ENCODE data around the gene RPUSD3. TPM values are rescaled to one million over a fixed set of nuclear protein-coding genes. Genes with fewer than 3 reads are reported as not detected.

RPUSD3 gene
- total and polyA plus RNA-seq, 9 of the 15 experiments (the other 6 are each of a cell fraction or from before 2014, with no cell fraction given), result 13.8 to 99.0 (median 59.3) TPM

DNA sequence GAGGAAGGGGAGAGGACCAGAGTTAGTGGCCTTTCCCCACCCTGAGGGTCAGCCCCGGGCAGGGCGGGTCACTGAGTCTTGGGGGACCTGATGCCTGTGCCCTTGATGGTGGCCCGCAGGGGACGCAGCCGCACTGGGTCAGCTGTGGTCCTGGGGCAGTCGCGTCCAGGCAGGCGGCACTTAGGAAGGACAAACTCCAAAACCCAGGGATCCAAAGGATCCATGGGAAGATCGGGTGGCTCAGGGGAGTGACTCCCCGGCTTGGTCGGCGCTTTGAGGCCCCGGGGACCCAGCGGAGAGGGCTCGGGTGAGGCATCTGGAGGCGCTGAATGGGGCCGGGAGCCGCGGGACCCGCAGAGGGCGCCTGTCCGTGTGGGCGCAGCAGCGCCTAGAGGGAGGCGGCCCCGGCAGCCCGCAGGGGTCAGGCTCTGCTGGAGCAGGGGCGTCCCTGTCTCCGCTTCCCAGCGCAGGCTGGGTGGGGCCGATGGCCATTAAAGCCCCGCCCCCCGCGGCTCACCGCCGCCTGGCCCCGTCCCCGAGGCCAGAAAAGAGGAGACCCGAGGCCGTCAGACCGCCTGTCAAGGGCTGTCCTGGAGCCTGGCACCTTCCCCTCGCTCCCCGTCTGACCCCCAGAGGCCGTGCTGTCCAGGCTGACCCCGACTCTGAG is 18.7 kb upstream of the RPUSD3 start (continued):
- TF ChIP-seq RCOR1 (IDR thresholded peaks at IDR 0.05; ENCODE audit: borderline replicate concordance in 1 of 2, low read depth in 2 of 2, low read length in 2 of 2) (peak in 1 of 2 experiments; percentile 78; a peak in 1 of 4 replicates), SRSF3 (IDR thresholded peaks at IDR 0.05; ENCODE audit: insufficient read depth, low read length) (no peak), FOXK2 (conservative IDR thresholded peaks at IDR 0.05 in 1 of 2, IDR thresholded peaks at IDR 0.05 in 1 of 2; ENCODE audit: low read depth in 2 of 2) (no peak; a peak in 1 of 4 replicates), FOXK1 (CRISPR knock-in tag; IDR thresholded peaks at IDR 0.05; ENCODE audit: borderline replicate concordance) (no peak), ZNF589 (CRISPR knock-in tag; IDR thresholded peaks at IDR 0.05; ENCODE audit: low read depth) (no peak), JUND (IDR thresholded peaks at IDR 0.05; ENCODE audit: borderline replicate concordance, low read depth, low read length) (peak; percentile 68), JUND (tag; IDR thresholded peaks at IDR 0.05; ENCODE audit: borderline replicate concordance, low read depth, low read length) (no peak; the same call in 2 of the 3 replicates), CHD2 (IDR thresholded peaks at IDR 0.05; ENCODE audit: low read depth, low read length) (no peak), ZNF639 (CRISPR knock-in tag; conservative IDR thresholded peaks at IDR 0.05 in 1 of 2, IDR thresholded peaks at IDR 0.05 in 1 of 2) (peak in 1 of 2 experiments; percentile 17; a peak in 1 of 4 replicates), MITF (IDR thresholded peaks at IDR 0.05) (no peak), SRSF1 (IDR thresholded peaks at IDR 0.05; ENCODE audit: low read depth, low read length) (no peak)
- TF ChIP-seq, protein P1, sequence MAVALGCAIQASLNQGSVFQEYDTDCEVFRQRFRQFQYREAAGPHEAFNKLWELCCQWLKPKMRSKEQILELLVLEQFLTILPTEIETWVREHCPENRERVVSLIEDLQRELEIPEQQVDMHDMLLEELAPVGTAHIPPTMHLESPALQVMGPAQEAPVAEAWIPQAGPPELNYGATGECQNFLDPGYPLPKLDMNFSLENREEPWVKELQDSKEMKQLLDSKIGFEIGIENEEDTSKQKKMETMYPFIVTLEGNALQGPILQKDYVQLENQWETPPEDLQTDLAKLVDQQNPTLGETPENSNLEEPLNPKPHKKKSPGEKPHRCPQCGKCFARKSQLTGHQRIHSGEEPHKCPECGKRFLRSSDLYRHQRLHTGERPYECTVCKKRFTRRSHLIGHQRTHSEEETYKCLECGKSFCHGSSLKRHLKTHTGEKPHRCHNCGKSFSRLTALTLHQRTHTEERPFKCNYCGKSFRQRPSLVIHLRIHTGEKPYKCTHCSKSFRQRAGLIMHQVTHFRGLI (CRISPR knock-in tag; IDR thresholded peaks at IDR 0.05), result no peak
- TF ChIP-seq, protein P2, sequence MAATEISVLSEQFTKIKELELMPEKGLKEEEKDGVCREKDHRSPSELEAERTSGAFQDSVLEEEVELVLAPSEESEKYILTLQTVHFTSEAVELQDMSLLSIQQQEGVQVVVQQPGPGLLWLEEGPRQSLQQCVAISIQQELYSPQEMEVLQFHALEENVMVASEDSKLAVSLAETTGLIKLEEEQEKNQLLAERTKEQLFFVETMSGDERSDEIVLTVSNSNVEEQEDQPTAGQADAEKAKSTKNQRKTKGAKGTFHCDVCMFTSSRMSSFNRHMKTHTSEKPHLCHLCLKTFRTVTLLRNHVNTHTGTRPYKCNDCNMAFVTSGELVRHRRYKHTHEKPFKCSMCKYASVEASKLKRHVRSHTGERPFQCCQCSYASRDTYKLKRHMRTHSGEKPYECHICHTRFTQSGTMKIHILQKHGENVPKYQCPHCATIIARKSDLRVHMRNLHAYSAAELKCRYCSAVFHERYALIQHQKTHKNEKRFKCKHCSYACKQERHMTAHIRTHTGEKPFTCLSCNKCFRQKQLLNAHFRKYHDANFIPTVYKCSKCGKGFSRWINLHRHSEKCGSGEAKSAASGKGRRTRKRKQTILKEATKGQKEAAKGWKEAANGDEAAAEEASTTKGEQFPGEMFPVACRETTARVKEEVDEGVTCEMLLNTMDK (IDR thresholded peaks at IDR 0.05; ENCODE audit: borderline replicate concordance, insufficient read depth, low read depth, low read length, poor library complexity, severe bottlenecking), result peak; percentile 100
- TF ChIP-seq, protein P3, sequence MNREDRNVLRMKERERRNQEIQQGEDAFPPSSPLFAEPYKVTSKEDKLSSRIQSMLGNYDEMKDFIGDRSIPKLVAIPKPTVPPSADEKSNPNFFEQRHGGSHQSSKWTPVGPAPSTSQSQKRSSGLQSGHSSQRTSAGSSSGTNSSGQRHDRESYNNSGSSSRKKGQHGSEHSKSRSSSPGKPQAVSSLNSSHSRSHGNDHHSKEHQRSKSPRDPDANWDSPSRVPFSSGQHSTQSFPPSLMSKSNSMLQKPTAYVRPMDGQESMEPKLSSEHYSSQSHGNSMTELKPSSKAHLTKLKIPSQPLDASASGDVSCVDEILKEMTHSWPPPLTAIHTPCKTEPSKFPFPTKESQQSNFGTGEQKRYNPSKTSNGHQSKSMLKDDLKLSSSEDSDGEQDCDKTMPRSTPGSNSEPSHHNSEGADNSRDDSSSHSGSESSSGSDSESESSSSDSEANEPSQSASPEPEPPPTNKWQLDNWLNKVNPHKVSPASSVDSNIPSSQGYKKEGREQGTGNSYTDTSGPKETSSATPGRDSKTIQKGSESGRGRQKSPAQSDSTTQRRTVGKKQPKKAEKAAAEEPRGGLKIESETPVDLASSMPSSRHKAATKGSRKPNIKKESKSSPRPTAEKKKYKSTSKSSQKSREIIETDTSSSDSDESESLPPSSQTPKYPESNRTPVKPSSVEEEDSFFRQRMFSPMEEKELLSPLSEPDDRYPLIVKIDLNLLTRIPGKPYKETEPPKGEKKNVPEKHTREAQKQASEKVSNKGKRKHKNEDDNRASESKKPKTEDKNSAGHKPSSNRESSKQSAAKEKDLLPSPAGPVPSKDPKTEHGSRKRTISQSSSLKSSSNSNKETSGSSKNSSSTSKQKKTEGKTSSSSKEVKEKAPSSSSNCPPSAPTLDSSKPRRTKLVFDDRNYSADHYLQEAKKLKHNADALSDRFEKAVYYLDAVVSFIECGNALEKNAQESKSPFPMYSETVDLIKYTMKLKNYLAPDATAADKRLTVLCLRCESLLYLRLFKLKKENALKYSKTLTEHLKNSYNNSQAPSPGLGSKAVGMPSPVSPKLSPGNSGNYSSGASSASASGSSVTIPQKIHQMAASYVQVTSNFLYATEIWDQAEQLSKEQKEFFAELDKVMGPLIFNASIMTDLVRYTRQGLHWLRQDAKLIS (CRISPR knock-in tag; IDR thresholded peaks at IDR 0.05), result 0 out of 2 replicates have a peak, but pooled peaks have one; percentile 41

All from K562 (cell line).